ENCODE data around the gene DDTL.
"Not testable (repeated sequence)": the region's sequence is repeated elsewhere in the genome, so short reads cannot be mapped to it uniquely, and the experiment has no call there.

GRCh38 chr22:23974836-23975352 lies 8.2 kb downstream of the DDTL start:
- TF ChIP-seq POLR2A (IDR thresholded peaks at IDR 0.05; ENCODE audit: low read length); GATA1 (IDR thresholded peaks at IDR 0.05; ENCODE audit: low read depth, low read length): not testable (repeated sequence)
